HG03159 (cell line): ENCODE measurements around the gene ZBTB34.
"Not testable (repeated sequence)": the region's sequence is repeated elsewhere in the genome, so short reads cannot be mapped to it uniquely, and the experiment has no call there.

ENCODE experiments used
- ATAC-seq: cut with Tn5 transposase; IDR thresholded peaks from one replicate; pipeline ENCODE4 v1.9.1; 2021; ENCODE audit warnings: mild to moderate bottlenecking, moderate library complexity; ENCODE audit not compliant: unreplicated experiment

Gene ZBTB34

GRCh38 chr9:126860077-126860756, at the start of gene ZBTB34:
TSS of gene ZBTB34 (plus strand) at chr9:126860639. CDS start at chr9:126879400, 18,761 bp downstream.
- peak; percentile 61 for ATAC-seq

GRCh38 chr9:126813072-126813471, 47.4 kb upstream of the ZBTB34 start:
- ATAC-seq = no peak

GRCh38 chr9:126814091-126814490, 46.3 kb upstream of the ZBTB34 start:
- ATAC-seq = no peak

- ATAC-seq = not testable (repeated sequence)
Observed at GRCh38 chr9:126817615-126818014, 42.8 kb upstream of the ZBTB34 start.

GRCh38 chr9:126818482-126818881, 42.0 kb upstream of the ZBTB34 start:
- no peak for ATAC-seq

GRCh38 chr9:126819482-126819881, 41.0 kb upstream of the ZBTB34 start:
- no peak for ATAC-seq

- no peak for ATAC-seq
Observed at GRCh38 chr9:126822278-126822677, 38.2 kb upstream of the ZBTB34 start.

- ATAC-seq = no peak
Observed at GRCh38 chr9:126822873-126823272, 37.6 kb upstream of the ZBTB34 start.

GRCh38 chr9:126824052-126824451, 36.4 kb upstream of the ZBTB34 start:
- ATAC-seq = not testable (repeated sequence)

GRCh38 chr9:126827227-126827626, 33.2 kb upstream of the ZBTB34 start:
- ATAC-seq = no peak

GRCh38 chr9:126829035-126829434, 31.4 kb upstream of the ZBTB34 start:
- no peak for ATAC-seq

GRCh38 chr9:126830827-126831226, 29.6 kb upstream of the ZBTB34 start:
- ATAC-seq = no peak

GRCh38 chr9:126832440-126832839, 28.0 kb upstream of the ZBTB34 start:
- no peak for ATAC-seq

- ATAC-seq = no peak
Observed at GRCh38 chr9:126833020-126833419, 27.4 kb upstream of the ZBTB34 start.

- no peak for ATAC-seq
Observed at GRCh38 chr9:126833710-126834345, 26.6 kb upstream of the ZBTB34 start.

GRCh38 chr9:126834672-126835071, 25.8 kb upstream of the ZBTB34 start:
- ATAC-seq = no peak

- ATAC-seq = no peak
Observed at GRCh38 chr9:126836216-126836615, 24.2 kb upstream of the ZBTB34 start.

GRCh38 chr9:126838055-126838811, 22.2 kb upstream of the ZBTB34 start:
- ATAC-seq = no peak

- ATAC-seq = no peak
Observed at GRCh38 chr9:126838895-126839294, 21.5 kb upstream of the ZBTB34 start.

GRCh38 chr9:126839301-126839700, 21.1 kb upstream of the ZBTB34 start:
- no peak for ATAC-seq

- no peak for ATAC-seq
Observed at GRCh38 chr9:126842220-126842842, 18.1 kb upstream of the ZBTB34 start.
